Stimulated activated memory B cell treated with anti-CD40 and anti-IgM and Interleukin-4, amounts not matched to agents 10 μg/mL and 1 μg/mL and 100 μg/mL, for 72 hours (primary cell): Measurements from ENCODE around the gene MOBP.
"Not testable (repeated sequence)": the region's sequence is repeated elsewhere in the genome, so short reads cannot be mapped to it uniquely, and the experiment has no call there.

ENCODE experiments used
- ATAC-seq: fragments of 150-1000 bp; cut with Tn5 transposase; 2 replicates; pipeline ENCODE4 v1.10.0; 2021
- H3K27ac Mint-ChIP-seq: one replicate; pipeline ENCODE4 v1.8.0; 2022; ENCODE audit warnings: mild to moderate bottlenecking, mixed read lengths
- H3K27me3 Mint-ChIP-seq: one replicate; pipeline ENCODE4 v1.8.0; 2022; ENCODE audit warnings: mixed read lengths
- H3K36me3 Mint-ChIP-seq: one replicate; pipeline ENCODE4 v1.8.0; 2022; ENCODE audit warnings: mixed read lengths
- H3K4me1 Mint-ChIP-seq: one replicate; pipeline ENCODE4 v1.8.0; 2022; ENCODE audit warnings: mixed read lengths
- H3K4me3 Mint-ChIP-seq: one replicate; pipeline ENCODE4 v1.8.0; 2022; ENCODE audit warnings: mild to moderate bottlenecking, moderate library complexity, mixed read lengths
- H3K9me3 Mint-ChIP-seq: one replicate; pipeline ENCODE4 v1.8.0; 2022; ENCODE audit warnings: mixed read lengths

Gene MOBP

GRCh38 chr3:39467394-39468107 is at the start of gene MOBP:
TSS of gene MOBP (plus strand) at chr3:39467680. CDS start at chr3:39502070, 34,390 bp downstream.
- Mint-ChIP-seq H3K4me1 (no peaks in the 10 kb centered on the region), H3K36me3 (no peaks in the 10 kb centered on the region), H3K27ac (no peak within 1 kb of the TSS), H3K9me3 (no peaks in the 10 kb centered on the region), H3K27me3 (peaks cover 15% of the 10 kb centered on the region), H3K4me3 (no peak within 1 kb of the TSS)
- ATAC-seq: no peak

GRCh38 chr3:39418556-39419225 is 48.8 kb upstream of the MOBP start:
- not testable (repeated sequence) for H3K4me3 Mint-ChIP-seq, H3K27ac Mint-ChIP-seq, H3K27me3 Mint-ChIP-seq, H3K9me3 Mint-ChIP-seq, ATAC-seq
- peaks cover 23% of the 10 kb centered on the region for H3K36me3 Mint-ChIP-seq
- peaks cover 11% of the 10 kb centered on the region for H3K4me1 Mint-ChIP-seq

GRCh38 chr3:39419742-39420315 is 47.7 kb upstream of the MOBP start:
- no peaks in the 10 kb centered on the region for H3K27me3 Mint-ChIP-seq
- no peak for ATAC-seq
- no peak overlapping the region for H3K4me3 Mint-ChIP-seq
- peaks cover 14% of the 10 kb centered on the region for H3K36me3 Mint-ChIP-seq
- H3K27ac Mint-ChIP-seq: no peak overlapping the region
- H3K4me1 Mint-ChIP-seq: peaks cover 11% of the 10 kb centered on the region
- no peaks in the 10 kb centered on the region for H3K9me3 Mint-ChIP-seq

- peaks cover 10% of the 10 kb centered on the region for H3K36me3 Mint-ChIP-seq
- no peak for ATAC-seq
- H3K4me1 Mint-ChIP-seq: peaks cover 11% of the 10 kb centered on the region
- no peaks in the 10 kb centered on the region for H3K27me3 Mint-ChIP-seq
- no peaks in the 10 kb centered on the region for H3K9me3 Mint-ChIP-seq
- no peak overlapping the region for H3K4me3 Mint-ChIP-seq
- H3K27ac Mint-ChIP-seq: no peak overlapping the region
Measured at GRCh38 chr3:39420543-39420942, 46.9 kb upstream of the MOBP start.

GRCh38 chr3:39423436-39423970 is 44.0 kb upstream of the MOBP start:
- H3K4me1 Mint-ChIP-seq: peaks cover under 1% of the 10 kb centered on the region
- no peak overlapping the region for H3K27ac Mint-ChIP-seq
- no peak for ATAC-seq
- H3K9me3 Mint-ChIP-seq: no peaks in the 10 kb centered on the region
- peaks cover 10% of the 10 kb centered on the region for H3K36me3 Mint-ChIP-seq
- H3K27me3 Mint-ChIP-seq: no peaks in the 10 kb centered on the region
- H3K4me3 Mint-ChIP-seq: no peak overlapping the region

GRCh38 chr3:39426312-39426711 is 41.2 kb upstream of the MOBP start:
- Mint-ChIP-seq H3K4me3 (no peak overlapping the region), H3K36me3 (peaks cover 1% of the 10 kb centered on the region), H3K27me3 (peaks cover 23% of the 10 kb centered on the region), H3K4me1 (no peaks in the 10 kb centered on the region), H3K27ac (no peak overlapping the region), H3K9me3 (no peaks in the 10 kb centered on the region)
- ATAC-seq: no peak

GRCh38 chr3:39427506-39427905 is 40.0 kb upstream of the MOBP start:
- ATAC-seq: no peak
- Mint-ChIP-seq H3K36me3 (no peaks in the 10 kb centered on the region), H3K4me3 (no peak overlapping the region), H3K27me3 (peaks cover 23% of the 10 kb centered on the region), H3K9me3 (no peaks in the 10 kb centered on the region), H3K4me1 (no peaks in the 10 kb centered on the region), H3K27ac (no peak overlapping the region)

- Mint-ChIP-seq H3K27ac (no peak overlapping the region), H3K4me3 (no peak overlapping the region), H3K9me3 (no peaks in the 10 kb centered on the region), H3K27me3 (peaks cover 23% of the 10 kb centered on the region), H3K36me3 (no peaks in the 10 kb centered on the region), H3K4me1 (no peaks in the 10 kb centered on the region)
- ATAC-seq: no peak
Measured at GRCh38 chr3:39428745-39429201, 38.7 kb upstream of the MOBP start.

GRCh38 chr3:39429466-39429865 is 38.0 kb upstream of the MOBP start:
- Mint-ChIP-seq H3K9me3 (no peaks in the 10 kb centered on the region), H3K27me3 (peaks cover 23% of the 10 kb centered on the region), H3K36me3 (no peaks in the 10 kb centered on the region), H3K4me3 (no peak overlapping the region), H3K27ac (no peak overlapping the region), H3K4me1 (peaks cover 3% of the 10 kb centered on the region)
- no peak for ATAC-seq

GRCh38 chr3:39432342-39432741 is 35.1 kb upstream of the MOBP start:
- Mint-ChIP-seq H3K9me3 (no peaks in the 10 kb centered on the region), H3K27me3 (peaks cover 23% of the 10 kb centered on the region), H3K4me1 (peaks cover 12% of the 10 kb centered on the region), H3K36me3 (no peaks in the 10 kb centered on the region), H3K4me3 (no peak overlapping the region), H3K27ac (no peak overlapping the region)
- no peak for ATAC-seq

GRCh38 chr3:39433642-39434041 is 33.8 kb upstream of the MOBP start:
- no peaks in the 10 kb centered on the region for H3K9me3 Mint-ChIP-seq
- H3K4me1 Mint-ChIP-seq: peaks cover 12% of the 10 kb centered on the region
- ATAC-seq: no peak
- no peaks in the 10 kb centered on the region for H3K36me3 Mint-ChIP-seq
- H3K27me3 Mint-ChIP-seq: peaks cover 23% of the 10 kb centered on the region
- no peak overlapping the region for H3K4me3 Mint-ChIP-seq
- H3K27ac Mint-ChIP-seq: no peak overlapping the region

GRCh38 chr3:39434574-39434973 is 32.9 kb upstream of the MOBP start:
- Mint-ChIP-seq H3K9me3 (no peaks in the 10 kb centered on the region), H3K4me1 (peaks cover 12% of the 10 kb centered on the region), H3K27ac (no peak overlapping the region), H3K27me3 (peaks cover 17% of the 10 kb centered on the region), H3K4me3 (no peak overlapping the region), H3K36me3 (no peaks in the 10 kb centered on the region)
- ATAC-seq: peak; percentile 87

- no peaks in the 10 kb centered on the region for H3K9me3 Mint-ChIP-seq
- H3K27ac Mint-ChIP-seq: no peak overlapping the region
- peaks cover 11% of the 10 kb centered on the region for H3K27me3 Mint-ChIP-seq
- H3K36me3 Mint-ChIP-seq: no peaks in the 10 kb centered on the region
- no peak for ATAC-seq
- no peak overlapping the region for H3K4me3 Mint-ChIP-seq
- H3K4me1 Mint-ChIP-seq: peaks cover 12% of the 10 kb centered on the region
Measured at GRCh38 chr3:39435006-39435748, 32.3 kb upstream of the MOBP start.

- H3K9me3 Mint-ChIP-seq: no peaks in the 10 kb centered on the region
- no peak for ATAC-seq
- H3K27ac Mint-ChIP-seq: no peak overlapping the region
- no peaks in the 10 kb centered on the region for H3K36me3 Mint-ChIP-seq
- H3K4me3 Mint-ChIP-seq: no peak overlapping the region
- no peaks in the 10 kb centered on the region for H3K27me3 Mint-ChIP-seq
- H3K4me1 Mint-ChIP-seq: peaks cover 12% of the 10 kb centered on the region
Measured at GRCh38 chr3:39438880-39439279, 28.6 kb upstream of the MOBP start.

GRCh38 chr3:39440316-39440715 is 27.2 kb upstream of the MOBP start:
- H3K36me3 Mint-ChIP-seq: no peaks in the 10 kb centered on the region
- ATAC-seq: no peak
- H3K4me1 Mint-ChIP-seq: no peaks in the 10 kb centered on the region
- H3K27ac Mint-ChIP-seq: no peak overlapping the region
- no peaks in the 10 kb centered on the region for H3K9me3 Mint-ChIP-seq
- H3K4me3 Mint-ChIP-seq: no peak overlapping the region
- no peaks in the 10 kb centered on the region for H3K27me3 Mint-ChIP-seq
